GM18861 (cell line): Measurements from ENCODE around the gene SAMD14.

Experiments used
- ATAC-seq: cut with Tn5 transposase; IDR thresholded peaks from one replicate; pipeline ENCODE4 v1.9.1; 2021; ENCODE audit not compliant: unreplicated experiment

The SAMD14 gene

GRCh38 chr17:50129728-50130558, at the start of gene SAMD14:
SAMD14 (minus strand) TSS chr17:50130160; CDS start chr17:50124959, 5,201 bp downstream.
- no peak for ATAC-seq

- no peak for ATAC-seq
Observed at GRCh38 chr17:50177983-50178834, 48.2 kb upstream of the SAMD14 start.

GRCh38 chr17:50177476-50177875, 47.5 kb upstream of the SAMD14 start:
- no peak for ATAC-seq

- no peak for ATAC-seq
Observed at GRCh38 chr17:50176559-50177357, 46.8 kb upstream of the SAMD14 start.

- no peak for ATAC-seq
Observed at GRCh38 chr17:50175035-50175807, 45.3 kb upstream of the SAMD14 start.

- no peak for ATAC-seq
Observed at GRCh38 chr17:50174444-50174843, 44.5 kb upstream of the SAMD14 start.

GRCh38 chr17:50173335-50173941, 43.5 kb upstream of the SAMD14 start:
- ATAC-seq: no peak

- no peak for ATAC-seq
Observed at GRCh38 chr17:50172936-50173334, 43.0 kb upstream of the SAMD14 start.

GRCh38 chr17:50172130-50172529, 42.2 kb upstream of the SAMD14 start:
- no peak for ATAC-seq

- ATAC-seq: no peak
Observed at GRCh38 chr17:50171371-50172071, 41.6 kb upstream of the SAMD14 start.

- peak; percentile 58 for ATAC-seq
Observed at GRCh38 chr17:50170662-50171370, 40.9 kb upstream of the SAMD14 start.

GRCh38 chr17:50169881-50170459, 40.0 kb upstream of the SAMD14 start:
- ATAC-seq: no peak

- ATAC-seq: no peak
Observed at GRCh38 chr17:50169121-50169764, 39.3 kb upstream of the SAMD14 start.

GRCh38 chr17:50168319-50168718, 38.4 kb upstream of the SAMD14 start:
- no peak for ATAC-seq

GRCh38 chr17:50167371-50167770, 37.4 kb upstream of the SAMD14 start:
- no peak for ATAC-seq

GRCh38 chr17:50166518-50167181, 36.7 kb upstream of the SAMD14 start:
- ATAC-seq: no peak

GRCh38 chr17:50165867-50166517, 36.0 kb upstream of the SAMD14 start, which contains the start of gene SGCA:
SGCA (plus strand) TSS chr17:50166005; CDS start chr17:50166041, 36 bp downstream.
- no peak for ATAC-seq
